GM12872 (cell line): Measurements from ENCODE around the gene CD33.

ENCODE experiments used
- TF ChIP-seq, protein P1 (sequence below): IDR thresholded peaks from 3 replicates; pipeline ENCODE4 v1.5.1; 2011; ENCODE audit warnings: low read depth, mild to moderate bottlenecking, low read length, moderate library complexity; ENCODE audit not compliant: insufficient read depth

Gene CD33

DNA sequence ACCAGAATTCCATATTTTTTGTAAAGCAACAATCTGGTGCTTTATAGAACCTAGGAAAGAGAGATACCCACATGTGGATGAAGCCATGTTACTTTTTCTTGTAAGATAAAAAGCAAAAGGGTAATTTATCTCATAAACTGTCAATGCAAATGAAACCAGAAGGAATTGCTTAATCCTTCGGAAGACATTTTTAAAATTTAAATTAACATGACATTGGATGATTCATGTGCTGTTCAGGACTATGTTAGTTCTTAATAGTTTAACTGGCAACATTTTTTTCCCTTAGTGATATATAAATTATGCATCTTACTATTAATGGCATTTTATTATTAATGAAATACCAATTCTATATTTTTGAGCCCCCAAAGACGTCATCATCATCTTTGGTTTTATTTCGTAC, 60.8 kb downstream of the CD33 start:
- TF ChIP-seq, protein P1, sequence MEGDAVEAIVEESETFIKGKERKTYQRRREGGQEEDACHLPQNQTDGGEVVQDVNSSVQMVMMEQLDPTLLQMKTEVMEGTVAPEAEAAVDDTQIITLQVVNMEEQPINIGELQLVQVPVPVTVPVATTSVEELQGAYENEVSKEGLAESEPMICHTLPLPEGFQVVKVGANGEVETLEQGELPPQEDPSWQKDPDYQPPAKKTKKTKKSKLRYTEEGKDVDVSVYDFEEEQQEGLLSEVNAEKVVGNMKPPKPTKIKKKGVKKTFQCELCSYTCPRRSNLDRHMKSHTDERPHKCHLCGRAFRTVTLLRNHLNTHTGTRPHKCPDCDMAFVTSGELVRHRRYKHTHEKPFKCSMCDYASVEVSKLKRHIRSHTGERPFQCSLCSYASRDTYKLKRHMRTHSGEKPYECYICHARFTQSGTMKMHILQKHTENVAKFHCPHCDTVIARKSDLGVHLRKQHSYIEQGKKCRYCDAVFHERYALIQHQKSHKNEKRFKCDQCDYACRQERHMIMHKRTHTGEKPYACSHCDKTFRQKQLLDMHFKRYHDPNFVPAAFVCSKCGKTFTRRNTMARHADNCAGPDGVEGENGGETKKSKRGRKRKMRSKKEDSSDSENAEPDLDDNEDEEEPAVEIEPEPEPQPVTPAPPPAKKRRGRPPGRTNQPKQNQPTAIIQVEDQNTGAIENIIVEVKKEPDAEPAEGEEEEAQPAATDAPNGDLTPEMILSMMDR, result no peak
